ENCODE measurements around the gene MRC2. TPM values are rescaled to one million over a fixed set of nuclear protein-coding genes. Genes with fewer than 3 reads are reported as not detected.

MRC2 gene, protein sequence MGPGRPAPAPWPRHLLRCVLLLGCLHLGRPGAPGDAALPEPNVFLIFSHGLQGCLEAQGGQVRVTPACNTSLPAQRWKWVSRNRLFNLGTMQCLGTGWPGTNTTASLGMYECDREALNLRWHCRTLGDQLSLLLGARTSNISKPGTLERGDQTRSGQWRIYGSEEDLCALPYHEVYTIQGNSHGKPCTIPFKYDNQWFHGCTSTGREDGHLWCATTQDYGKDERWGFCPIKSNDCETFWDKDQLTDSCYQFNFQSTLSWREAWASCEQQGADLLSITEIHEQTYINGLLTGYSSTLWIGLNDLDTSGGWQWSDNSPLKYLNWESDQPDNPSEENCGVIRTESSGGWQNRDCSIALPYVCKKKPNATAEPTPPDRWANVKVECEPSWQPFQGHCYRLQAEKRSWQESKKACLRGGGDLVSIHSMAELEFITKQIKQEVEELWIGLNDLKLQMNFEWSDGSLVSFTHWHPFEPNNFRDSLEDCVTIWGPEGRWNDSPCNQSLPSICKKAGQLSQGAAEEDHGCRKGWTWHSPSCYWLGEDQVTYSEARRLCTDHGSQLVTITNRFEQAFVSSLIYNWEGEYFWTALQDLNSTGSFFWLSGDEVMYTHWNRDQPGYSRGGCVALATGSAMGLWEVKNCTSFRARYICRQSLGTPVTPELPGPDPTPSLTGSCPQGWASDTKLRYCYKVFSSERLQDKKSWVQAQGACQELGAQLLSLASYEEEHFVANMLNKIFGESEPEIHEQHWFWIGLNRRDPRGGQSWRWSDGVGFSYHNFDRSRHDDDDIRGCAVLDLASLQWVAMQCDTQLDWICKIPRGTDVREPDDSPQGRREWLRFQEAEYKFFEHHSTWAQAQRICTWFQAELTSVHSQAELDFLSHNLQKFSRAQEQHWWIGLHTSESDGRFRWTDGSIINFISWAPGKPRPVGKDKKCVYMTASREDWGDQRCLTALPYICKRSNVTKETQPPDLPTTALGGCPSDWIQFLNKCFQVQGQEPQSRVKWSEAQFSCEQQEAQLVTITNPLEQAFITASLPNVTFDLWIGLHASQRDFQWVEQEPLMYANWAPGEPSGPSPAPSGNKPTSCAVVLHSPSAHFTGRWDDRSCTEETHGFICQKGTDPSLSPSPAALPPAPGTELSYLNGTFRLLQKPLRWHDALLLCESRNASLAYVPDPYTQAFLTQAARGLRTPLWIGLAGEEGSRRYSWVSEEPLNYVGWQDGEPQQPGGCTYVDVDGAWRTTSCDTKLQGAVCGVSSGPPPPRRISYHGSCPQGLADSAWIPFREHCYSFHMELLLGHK (N-terminal part only)
- 103 and 106 TPM in 2 replicates for total RNA-seq

DNA sequence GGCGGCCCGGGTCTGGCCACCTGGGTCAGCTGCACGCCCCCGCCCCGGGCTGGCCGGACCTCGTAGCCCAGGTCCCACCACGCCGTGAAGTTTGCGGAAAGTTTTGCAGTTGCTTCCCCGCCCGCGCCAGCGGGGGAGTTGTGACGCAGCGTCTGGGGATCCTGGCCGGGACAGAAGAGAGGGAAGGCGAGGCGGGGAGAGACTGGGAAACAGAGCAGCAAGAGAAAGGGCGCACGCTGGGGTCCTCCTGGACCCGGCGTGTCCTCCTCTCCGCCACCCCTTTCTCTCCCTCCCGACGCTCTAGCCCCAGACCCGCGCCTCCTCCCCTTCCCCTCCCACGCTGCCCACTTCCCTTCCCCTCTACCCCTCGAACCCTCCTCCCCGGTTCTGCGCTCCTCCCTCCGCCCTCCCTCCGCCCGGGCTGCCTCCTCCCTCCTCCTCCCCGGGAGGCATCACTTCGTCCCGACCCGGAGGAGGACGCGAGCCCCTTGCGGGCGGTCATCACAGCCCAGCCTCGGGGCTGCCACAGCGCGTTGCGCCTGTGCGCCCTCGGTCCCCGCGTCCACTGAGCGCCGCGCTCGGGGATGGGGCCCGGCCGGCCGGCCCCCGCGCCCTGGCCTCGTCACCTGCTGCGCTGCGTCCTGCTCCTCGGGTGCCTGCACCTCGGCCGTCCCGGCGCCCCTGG, at the start of gene MRC2:
TSS of gene MRC2 (plus strand) at position 452 of the 685 bp plus-strand sequence. CDS start at position 585, 133 bp downstream.

Other genes starting within 250 kb of the MRC2 start
- gene EFCAB3, start 247.1 kb upstream of the MRC2 start, total RNA-seq, result not detected in 2 replicates
- 19.6 and 21.4 TPM in 2 replicates for gene METTL2A, start 203.8 kb upstream of the MRC2 start, total RNA-seq
- gene TLK2, start 148.8 kb upstream of the MRC2 start, total RNA-seq, result 18.0 and 19.3 TPM in 2 replicates
- 0.15 and 0.17 TPM in 2 replicates for gene MARCHF10, start 180.6 kb downstream of the MRC2 start, total RNA-seq